HG03460 (cell line): ENCODE results near the gene IFNL4.

ENCODE experiments used
- ATAC-seq: cut with Tn5 transposase; IDR thresholded peaks from one replicate; pipeline ENCODE4 v1.9.1; 2021; ENCODE audit not compliant: unreplicated experiment

Gene IFNL4

GRCh38 chr19:39196320-39196719 is 52.3 kb downstream of the IFNL4 start:
- no peak for ATAC-seq
